DOHH2 (cell line): ENCODE data around the gene LRRC30.

Experiments used
- EZH2phosphoT487 ChIP-seq: fragments of 200-600 bp; sonication (generic); IDR thresholded peaks from 2 replicates; pipeline ENCODE4 v1.6.1; 2017; ENCODE audit warnings: borderline replicate concordance, mild to moderate bottlenecking, antibody characterized with exemption, low read length, moderate library complexity, mixed read lengths
- TF ChIP-seq, protein P1 (sequence below): fragments of 200-600 bp; sonication (generic); IDR thresholded peaks from one replicate; pipeline ENCODE4 v1.5.1; 2014; ENCODE audit warnings: antibody characterized with exemption, mild to moderate bottlenecking, low read depth, low read length; ENCODE audit not compliant: poor library complexity, severe bottlenecking

DNA sequence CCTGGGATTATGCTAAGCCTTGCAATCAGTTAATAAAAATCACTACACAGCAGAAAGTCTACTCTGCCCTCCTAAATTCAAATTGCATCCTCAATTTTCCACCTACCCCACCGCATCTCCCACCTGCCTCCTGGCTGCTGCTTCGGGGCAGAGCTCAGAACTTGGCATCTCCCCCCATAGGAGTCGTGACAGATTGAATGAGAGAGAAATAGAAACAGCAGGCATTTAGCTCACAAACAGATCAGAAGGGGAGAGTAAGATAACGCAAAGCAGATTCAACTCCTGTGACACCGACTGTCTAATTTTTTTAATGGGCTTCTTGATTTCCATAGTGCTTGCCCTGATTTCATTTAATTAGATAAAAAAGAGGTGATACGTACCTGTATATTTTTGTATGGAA, 24.7 kb upstream of the LRRC30 start:
- TF ChIP-seq, protein P1, sequence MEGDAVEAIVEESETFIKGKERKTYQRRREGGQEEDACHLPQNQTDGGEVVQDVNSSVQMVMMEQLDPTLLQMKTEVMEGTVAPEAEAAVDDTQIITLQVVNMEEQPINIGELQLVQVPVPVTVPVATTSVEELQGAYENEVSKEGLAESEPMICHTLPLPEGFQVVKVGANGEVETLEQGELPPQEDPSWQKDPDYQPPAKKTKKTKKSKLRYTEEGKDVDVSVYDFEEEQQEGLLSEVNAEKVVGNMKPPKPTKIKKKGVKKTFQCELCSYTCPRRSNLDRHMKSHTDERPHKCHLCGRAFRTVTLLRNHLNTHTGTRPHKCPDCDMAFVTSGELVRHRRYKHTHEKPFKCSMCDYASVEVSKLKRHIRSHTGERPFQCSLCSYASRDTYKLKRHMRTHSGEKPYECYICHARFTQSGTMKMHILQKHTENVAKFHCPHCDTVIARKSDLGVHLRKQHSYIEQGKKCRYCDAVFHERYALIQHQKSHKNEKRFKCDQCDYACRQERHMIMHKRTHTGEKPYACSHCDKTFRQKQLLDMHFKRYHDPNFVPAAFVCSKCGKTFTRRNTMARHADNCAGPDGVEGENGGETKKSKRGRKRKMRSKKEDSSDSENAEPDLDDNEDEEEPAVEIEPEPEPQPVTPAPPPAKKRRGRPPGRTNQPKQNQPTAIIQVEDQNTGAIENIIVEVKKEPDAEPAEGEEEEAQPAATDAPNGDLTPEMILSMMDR: no peak
- no peak for TF ChIP-seq EZH2phosphoT487
